Measurements from ENCODE around the gene GALNT18.

GRCh38 chr11:11227296-11228085, 394.3 kb downstream of the GALNT18 start:
- TF ChIP-seq CTCF (IDR thresholded peaks at IDR 0.05; ENCODE audit: low read length) (no peak), EZH2phosphoT487 (IDR thresholded peaks at IDR 0.05; ENCODE audit: low read length) (no peak), EZH2 (optimal IDR thresholded peaks at IDR 0.05; ENCODE audit: low read depth, low read length) (no peak)
